ENCODE data around the gene PDZK1.
"Not testable (repeated sequence)": the region's sequence is repeated elsewhere in the genome, so short reads cannot be mapped to it uniquely, and the experiment has no call there.

The PDZK1 gene

GRCh38 chr1:145707183-145707867 lies at the start of gene PDZK1:
Gene PDZK1 (minus strand): TSS chr1:145707368. CDS start chr1:145688021, 19,347 bp downstream.
- no peak for DNase-seq

- DNase-seq: no peak
Observed at GRCh38 chr1:145751491-145752037, 44.4 kb upstream of the PDZK1 start.

GRCh38 chr1:145750426-145750825 lies 43.3 kb upstream of the PDZK1 start:
- no peak for DNase-seq

- no peak for DNase-seq
Observed at GRCh38 chr1:145747398-145748247, 40.5 kb upstream of the PDZK1 start.

- no peak for DNase-seq
Observed at GRCh38 chr1:145740269-145740668, 33.1 kb upstream of the PDZK1 start.

GRCh38 chr1:145736191-145736590 lies 29.0 kb upstream of the PDZK1 start:
- no peak for DNase-seq

GRCh38 chr1:145730900-145731299 lies 23.7 kb upstream of the PDZK1 start:
- no peak for DNase-seq

GRCh38 chr1:145730467-145730866 lies 23.3 kb upstream of the PDZK1 start:
- no peak for DNase-seq

- DNase-seq: no peak
Observed at GRCh38 chr1:145729666-145730436, 22.7 kb upstream of the PDZK1 start.

GRCh38 chr1:145729196-145729595 lies 22.0 kb upstream of the PDZK1 start:
- DNase-seq: no peak

- not testable (repeated sequence) for DNase-seq
Observed at GRCh38 chr1:145726193-145726592, 19.0 kb upstream of the PDZK1 start.

GRCh38 chr1:145720878-145721671 lies 13.9 kb upstream of the PDZK1 start:
- no peak for DNase-seq

- no peak for DNase-seq
Observed at GRCh38 chr1:145720556-145720877, 13.3 kb upstream of the PDZK1 start.

- DNase-seq: no peak
Observed at GRCh38 chr1:145719230-145720079, 12.3 kb upstream of the PDZK1 start, which contains the start of gene CD160. Gene CD160 (plus strand): TSS chr1:145719499. CDS start chr1:145728328, 8,829 bp downstream.

- not testable (repeated sequence) for DNase-seq
Observed at GRCh38 chr1:145718465-145718864, 11.3 kb upstream of the PDZK1 start.

GRCh38 chr1:145717833-145718232 lies 10.7 kb upstream of the PDZK1 start:
- no peak for DNase-seq

- no peak for DNase-seq
Observed at GRCh38 chr1:145716641-145717345, 9.6 kb upstream of the PDZK1 start.

- DNase-seq: no peak
Observed at GRCh38 chr1:145714524-145715111, 7.5 kb upstream of the PDZK1 start.

GRCh38 chr1:145711213-145711651 lies 4.1 kb upstream of the PDZK1 start:
- DNase-seq: no peak

All from NCI-H524 treated with DMSO at 0.1 percent for 48 hours (cell line).